Activated naive CD4-positive, alpha-beta T cell treated with anti-CD3 and anti-CD28 coated beads, Interleukin-2, amount 50 U/mL, for 24 hours (primary cell): ENCODE results near the gene KLF7.

Source experiments
- H3K27ac Mint-ChIP-seq: one replicate; pipeline ENCODE4 v1.8.0; 2021; ENCODE audit warnings: mild to moderate bottlenecking, mixed read lengths
- H3K27me3 Mint-ChIP-seq: one replicate; pipeline ENCODE4 v1.8.0; 2021; ENCODE audit warnings: mixed read lengths
- H3K36me3 Mint-ChIP-seq: one replicate; pipeline ENCODE4 v1.8.0; 2021; ENCODE audit warnings: mixed read lengths
- H3K4me1 Mint-ChIP-seq: one replicate; pipeline ENCODE4 v1.8.0; 2021; ENCODE audit warnings: mixed read lengths
- H3K4me3 Mint-ChIP-seq: one replicate; pipeline ENCODE4 v1.8.0; 2021; ENCODE audit warnings: mild to moderate bottlenecking, mixed read lengths
- H3K9me3 Mint-ChIP-seq: one replicate; pipeline ENCODE4 v1.8.0; 2021; ENCODE audit warnings: mixed read lengths

The KLF7 gene

DNA sequence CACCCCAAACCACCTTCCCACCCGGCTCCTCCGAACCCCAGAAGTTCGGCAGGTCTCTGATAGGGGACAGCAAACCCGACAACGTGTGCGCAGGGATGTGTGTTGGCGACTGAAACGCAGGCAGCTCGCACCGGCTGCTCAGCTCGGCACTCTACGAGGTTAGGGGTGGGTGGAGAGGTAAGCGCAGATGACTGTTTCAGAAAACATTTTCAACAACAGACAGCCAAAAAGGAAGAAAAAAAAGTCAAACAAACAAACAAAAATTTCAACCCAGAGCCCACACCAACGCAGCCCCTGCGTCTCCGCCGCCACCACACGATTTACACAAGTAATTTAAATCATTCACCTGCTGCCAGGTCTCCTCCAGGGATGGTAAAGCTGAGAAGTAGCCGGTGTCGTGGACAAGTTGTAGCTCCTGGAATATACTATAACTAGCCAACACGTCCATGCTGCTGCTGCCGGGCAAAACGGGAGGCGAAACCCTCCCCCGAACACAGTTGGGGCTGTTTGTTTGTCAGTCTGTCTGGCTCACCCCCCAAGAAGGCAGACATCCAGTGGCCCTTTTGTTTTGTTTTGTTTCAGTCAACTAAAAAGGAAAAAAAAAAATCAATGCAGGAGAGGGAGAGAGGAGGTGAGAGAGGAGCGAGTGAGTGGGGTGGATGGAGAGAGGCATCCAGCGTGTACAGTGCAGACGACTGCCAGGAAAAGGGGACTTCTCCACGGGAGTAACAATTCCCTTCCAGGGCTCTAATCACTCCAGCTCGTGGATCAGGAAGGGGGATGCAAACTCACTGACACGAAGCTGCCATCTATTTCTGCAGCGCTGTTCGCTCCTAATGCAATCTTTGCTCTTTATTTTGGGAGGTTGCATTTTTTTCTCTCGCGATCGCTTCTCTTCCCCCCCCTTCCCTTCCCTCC is at the start of gene KLF7:
TSS of gene KLF7 (minus strand) at position 828 of the 918 bp plus-strand sequence. CDS start at position 448, 380 bp downstream.
- Mint-ChIP-seq H3K4me1 (peaks cover 51% of the 10 kb centered on the region), H3K4me3 (peak within 1 kb of the TSS; percentile 94), H3K9me3 (no peaks in the 10 kb centered on the region), H3K27ac (peak within 1 kb of the TSS; percentile 98), H3K27me3 (no peaks in the 10 kb centered on the region), H3K36me3 (peaks cover 5% of the 10 kb centered on the region)

DNA sequence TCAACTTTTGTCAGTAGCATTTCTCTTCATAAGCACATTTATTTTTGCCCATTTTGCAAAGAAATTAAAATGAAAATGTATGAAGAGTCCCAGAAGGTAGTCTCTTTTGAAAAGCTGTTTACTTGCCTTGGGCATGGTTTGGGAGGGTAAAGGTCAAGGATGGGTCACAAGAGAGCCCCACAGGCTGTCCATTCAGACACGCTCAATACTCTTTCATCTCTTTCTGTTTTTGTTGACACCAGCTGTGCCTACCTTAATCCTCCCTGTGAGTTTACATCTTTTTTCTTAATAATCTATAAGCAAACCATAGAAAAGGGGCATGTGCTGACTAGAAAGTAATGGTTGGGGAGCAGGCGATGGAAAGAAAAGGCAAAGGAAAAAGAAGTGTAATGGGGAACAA is 49.6 kb upstream of the KLF7 start:
- no peak overlapping the region for H3K4me3 Mint-ChIP-seq
- H3K27me3 Mint-ChIP-seq: no peaks in the 10 kb centered on the region
- no peak overlapping the region for H3K27ac Mint-ChIP-seq
- peaks cover 4% of the 10 kb centered on the region for H3K9me3 Mint-ChIP-seq
- no peaks in the 10 kb centered on the region for H3K36me3 Mint-ChIP-seq
- no peaks in the 10 kb centered on the region for H3K4me1 Mint-ChIP-seq

GRCh38 chr2:207214446-207214845 is 48.7 kb upstream of the KLF7 start:
- H3K4me3 Mint-ChIP-seq: no peak overlapping the region
- peaks cover 5% of the 10 kb centered on the region for H3K9me3 Mint-ChIP-seq
- H3K27me3 Mint-ChIP-seq: no peaks in the 10 kb centered on the region
- H3K27ac Mint-ChIP-seq: no peak overlapping the region
- H3K4me1 Mint-ChIP-seq: no peaks in the 10 kb centered on the region
- H3K36me3 Mint-ChIP-seq: peaks cover 1% of the 10 kb centered on the region

DNA sequence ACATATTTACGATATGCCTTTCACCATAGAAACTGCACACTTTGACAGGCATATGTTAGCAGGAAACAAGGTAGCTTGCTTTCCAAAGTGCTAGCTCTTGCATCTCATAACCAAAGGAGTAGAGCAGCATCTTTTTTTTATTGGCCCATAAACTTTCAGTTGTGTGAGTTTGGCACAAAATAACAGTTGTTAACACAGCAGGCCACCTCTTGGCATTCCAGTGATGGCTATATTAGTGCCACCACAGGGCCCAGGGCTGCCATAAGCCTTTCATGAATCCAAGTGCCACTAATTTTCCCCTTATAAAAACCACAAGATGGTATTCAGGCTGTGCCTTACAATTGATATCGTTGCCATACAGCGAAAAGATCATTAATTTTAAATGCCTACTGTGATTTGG is 40.3 kb upstream of the KLF7 start:
- H3K9me3 Mint-ChIP-seq: peaks cover 13% of the 10 kb centered on the region

GRCh38 chr2:207205173-207205957 is 39.6 kb upstream of the KLF7 start:
- H3K4me3 Mint-ChIP-seq: no peak overlapping the region
- H3K27me3 Mint-ChIP-seq: no peaks in the 10 kb centered on the region
- peaks cover 1% of the 10 kb centered on the region for H3K36me3 Mint-ChIP-seq
- no peaks in the 10 kb centered on the region for H3K4me1 Mint-ChIP-seq
- H3K9me3 Mint-ChIP-seq: peaks cover 13% of the 10 kb centered on the region
- no peak overlapping the region for H3K27ac Mint-ChIP-seq

More for the DNA sequence above, 40.3 kb upstream of the KLF7 start:
- Mint-ChIP-seq H3K36me3 (peaks cover 1% of the 10 kb centered on the region), H3K27me3 (no peaks in the 10 kb centered on the region), H3K4me3 (no peak overlapping the region), H3K27ac (no peak overlapping the region), H3K4me1 (no peaks in the 10 kb centered on the region)

DNA sequence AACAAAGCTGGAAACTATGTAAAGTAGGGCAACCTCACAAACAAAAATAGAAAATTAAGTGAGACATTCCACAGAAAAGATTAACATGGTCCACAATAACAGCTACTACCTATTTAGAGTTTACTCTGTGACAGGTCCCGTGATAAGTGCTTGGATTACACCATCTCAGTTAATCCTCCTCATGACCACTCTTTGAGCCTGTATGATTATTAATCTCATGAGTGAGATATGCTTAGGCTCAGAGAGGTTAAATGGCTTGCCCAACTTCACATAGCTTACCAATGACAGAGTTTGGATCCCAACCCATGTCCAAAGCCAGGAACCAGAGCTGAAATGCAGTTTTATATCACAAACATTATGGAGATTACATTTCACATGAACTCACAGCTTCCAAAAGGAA is 37.3 kb upstream of the KLF7 start:
- Mint-ChIP-seq H3K27ac (no peak overlapping the region), H3K4me3 (no peak overlapping the region), H3K4me1 (no peaks in the 10 kb centered on the region), H3K36me3 (no peaks in the 10 kb centered on the region), H3K9me3 (peaks cover 9% of the 10 kb centered on the region), H3K27me3 (no peaks in the 10 kb centered on the region)

- peaks cover 9% of the 10 kb centered on the region for H3K9me3 Mint-ChIP-seq
- H3K4me1 Mint-ChIP-seq: no peaks in the 10 kb centered on the region
Observed at GRCh38 chr2:207202645-207203044, 36.9 kb upstream of the KLF7 start.

GRCh38 chr2:207201416-207201815 is 35.7 kb upstream of the KLF7 start:
- Mint-ChIP-seq H3K4me1 (no peaks in the 10 kb centered on the region), H3K27ac (no peak overlapping the region), H3K27me3 (no peaks in the 10 kb centered on the region), H3K36me3 (no peaks in the 10 kb centered on the region), H3K9me3 (peaks cover 9% of the 10 kb centered on the region), H3K4me3 (no peak overlapping the region)

More at GRCh38 chr2:207202645-207203044, 36.9 kb upstream of the KLF7 start:
- Mint-ChIP-seq H3K36me3 (no peaks in the 10 kb centered on the region), H3K27ac (no peak overlapping the region), H3K4me3 (no peak overlapping the region), H3K27me3 (no peaks in the 10 kb centered on the region)

DNA sequence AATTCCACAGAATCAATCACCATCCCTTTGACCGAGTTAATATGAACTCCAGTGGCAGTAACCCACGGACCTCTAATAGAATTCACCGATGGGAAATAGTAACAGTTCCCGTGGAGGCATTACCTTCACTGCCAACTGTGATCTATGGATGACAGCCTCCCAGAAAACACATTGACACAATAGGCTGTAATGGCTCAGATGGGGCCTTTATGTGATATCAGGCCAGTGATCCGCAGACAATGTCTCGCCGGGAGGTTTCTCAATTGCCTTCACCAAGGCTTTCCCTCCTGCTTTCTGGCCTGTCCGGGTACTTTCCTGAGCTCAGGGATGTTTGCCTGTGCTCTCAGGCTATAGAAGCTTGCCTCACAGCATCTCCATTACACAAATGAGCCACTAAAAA is 34.4 kb upstream of the KLF7 start:
- H3K27me3 Mint-ChIP-seq: no peaks in the 10 kb centered on the region
- H3K4me3 Mint-ChIP-seq: no peak overlapping the region
- no peaks in the 10 kb centered on the region for H3K36me3 Mint-ChIP-seq
- peaks cover 9% of the 10 kb centered on the region for H3K9me3 Mint-ChIP-seq
- H3K4me1 Mint-ChIP-seq: no peaks in the 10 kb centered on the region
- H3K27ac Mint-ChIP-seq: no peak overlapping the region

- Mint-ChIP-seq H3K36me3 (no peaks in the 10 kb centered on the region), H3K4me1 (peaks cover 7% of the 10 kb centered on the region), H3K27me3 (no peaks in the 10 kb centered on the region), H3K4me3 (no peak overlapping the region), H3K9me3 (peaks cover 4% of the 10 kb centered on the region), H3K27ac (no peak overlapping the region)
Observed at GRCh38 chr2:207194028-207194427, 28.3 kb upstream of the KLF7 start.

- Mint-ChIP-seq H3K4me3 (no peak overlapping the region), H3K4me1 (peaks cover 7% of the 10 kb centered on the region), H3K27me3 (no peaks in the 10 kb centered on the region), H3K9me3 (no peaks in the 10 kb centered on the region), H3K27ac (no peak overlapping the region), H3K36me3 (no peaks in the 10 kb centered on the region)
Observed at GRCh38 chr2:207188626-207189419, 23.1 kb upstream of the KLF7 start.

DNA sequence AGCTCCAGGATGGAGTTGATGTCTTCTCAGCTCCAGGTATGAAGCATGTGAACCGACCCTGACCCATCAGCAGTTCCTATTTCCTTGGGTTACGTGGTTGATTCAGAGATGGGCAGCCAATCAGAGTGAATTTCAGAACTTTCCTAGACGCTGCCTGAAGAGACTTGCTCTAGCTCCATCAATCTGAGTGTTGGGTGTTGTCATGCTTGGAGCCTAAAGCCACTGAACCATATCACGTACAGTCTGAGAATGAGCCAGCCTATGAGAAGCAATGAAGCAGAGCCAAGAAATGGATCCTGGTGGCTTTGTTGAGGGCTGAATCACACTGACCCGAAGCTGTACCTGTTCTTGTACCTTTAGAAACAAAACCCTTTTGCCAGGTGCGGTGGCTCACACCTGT is 19.6 kb upstream of the KLF7 start:
- Mint-ChIP-seq H3K9me3 (no peaks in the 10 kb centered on the region), H3K4me3 (no peak overlapping the region), H3K36me3 (no peaks in the 10 kb centered on the region), H3K4me1 (no peaks in the 10 kb centered on the region), H3K27me3 (no peaks in the 10 kb centered on the region), H3K27ac (no peak overlapping the region)

DNA sequence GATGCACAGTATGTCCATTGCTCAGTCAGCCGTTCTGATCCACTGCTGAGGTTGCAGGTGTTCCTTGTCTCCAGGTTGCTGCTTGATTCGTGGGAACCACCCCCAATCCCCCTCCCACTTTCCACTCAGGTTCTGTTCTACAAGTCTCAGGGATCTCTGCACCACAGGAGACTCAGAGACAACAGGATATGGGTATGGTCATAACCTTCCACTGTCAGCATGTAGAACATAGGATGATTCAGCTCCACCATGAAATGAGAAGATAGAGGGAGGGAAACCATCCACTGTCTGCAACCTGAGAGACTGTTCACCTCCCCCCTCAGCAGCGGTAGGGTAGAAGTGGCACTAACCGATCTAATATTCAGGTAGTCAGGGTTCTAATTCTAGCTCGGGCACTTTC is 19.0 kb upstream of the KLF7 start:
- Mint-ChIP-seq H3K4me1 (no peaks in the 10 kb centered on the region), H3K4me3 (no peak overlapping the region), H3K36me3 (no peaks in the 10 kb centered on the region), H3K9me3 (no peaks in the 10 kb centered on the region), H3K27ac (no peak overlapping the region), H3K27me3 (no peaks in the 10 kb centered on the region)

GRCh38 chr2:207184348-207184747 is 18.6 kb upstream of the KLF7 start:
- no peak overlapping the region for H3K27ac Mint-ChIP-seq
- no peaks in the 10 kb centered on the region for H3K27me3 Mint-ChIP-seq
- H3K9me3 Mint-ChIP-seq: no peaks in the 10 kb centered on the region
- H3K4me1 Mint-ChIP-seq: no peaks in the 10 kb centered on the region
- no peak overlapping the region for H3K4me3 Mint-ChIP-seq
- H3K36me3 Mint-ChIP-seq: no peaks in the 10 kb centered on the region

- Mint-ChIP-seq H3K27me3 (no peaks in the 10 kb centered on the region), H3K9me3 (no peaks in the 10 kb centered on the region), H3K36me3 (no peaks in the 10 kb centered on the region), H3K4me3 (no peak overlapping the region), H3K27ac (no peak overlapping the region), H3K4me1 (no peaks in the 10 kb centered on the region)
Observed at GRCh38 chr2:207183506-207183905, 17.8 kb upstream of the KLF7 start.
